HG03457 (cell line): Measurements from ENCODE around the gene KLHL26.

Source experiments
- ATAC-seq: cut with Tn5 transposase; IDR thresholded peaks from one replicate; pipeline ENCODE4 v1.9.1; 2021; ENCODE audit warnings: moderate number of reproducible peaks; ENCODE audit not compliant: unreplicated experiment

The KLHL26 gene

GRCh38 chr19:18601875-18602274 is 35.0 kb upstream of the KLHL26 start:
- ATAC-seq: no peak

GRCh38 chr19:18603255-18603957 is 33.4 kb upstream of the KLHL26 start:
- ATAC-seq: no peak

GRCh38 chr19:18603958-18604819 is 32.6 kb upstream of the KLHL26 start:
- ATAC-seq: no peak

GRCh38 chr19:18604820-18605159 is 32.0 kb upstream of the KLHL26 start:
- no peak for ATAC-seq

GRCh38 chr19:18605196-18605545 is 31.7 kb upstream of the KLHL26 start:
- ATAC-seq: no peak

- ATAC-seq: no peak
Measured at GRCh38 chr19:18605546-18606280, 31.1 kb upstream of the KLHL26 start.

GRCh38 chr19:18606281-18607225 is 30.3 kb upstream of the KLHL26 start, which contains the start of gene CRLF1:
Gene CRLF1 (minus strand): TSS chr19:18606799. CDS start chr19:18606656, 143 bp downstream.
- no peak for ATAC-seq

- no peak for ATAC-seq
Measured at GRCh38 chr19:18607226-18608101, 29.4 kb upstream of the KLHL26 start.

GRCh38 chr19:18608102-18608804 is 28.6 kb upstream of the KLHL26 start:
- no peak for ATAC-seq

- ATAC-seq: no peak
Measured at GRCh38 chr19:18608805-18609716, 27.8 kb upstream of the KLHL26 start.

- ATAC-seq: no peak
Measured at GRCh38 chr19:18609717-18610051, 27.1 kb upstream of the KLHL26 start.

- ATAC-seq: no peak
Measured at GRCh38 chr19:18610245-18610555, 26.6 kb upstream of the KLHL26 start.

- no peak for ATAC-seq
Measured at GRCh38 chr19:18610556-18611326, 26.1 kb upstream of the KLHL26 start.

- no peak for ATAC-seq
Measured at GRCh38 chr19:18611327-18612050, 25.3 kb upstream of the KLHL26 start.

- ATAC-seq: no peak
Measured at GRCh38 chr19:18612051-18612771, 24.6 kb upstream of the KLHL26 start.
